Measurements from ENCODE around the gene TAF9B.

GRCh38 chrX:78140206-78140605 lies 756 bp upstream of the TAF9B start:
- TF ChIP-seq CTCF (IDR thresholded peaks at IDR 0.05) (no peak), POLR2A (IDR thresholded peaks at IDR 0.05) (no peak)

Measured in adrenal gland (tissue), 5 donors.